Kidney tubule cell (primary cell): Measurements from ENCODE around the gene MTERF4.
"Not testable (repeated sequence)": the region's sequence is repeated elsewhere in the genome, so short reads cannot be mapped to it uniquely, and the experiment has no call there.

Source experiments
- DNase-seq: peaks from one replicate; pipeline ENCODE4 v3.0.0-alpha.2; 2018; ENCODE audit warnings: low spot score

Gene MTERF4

DNA sequence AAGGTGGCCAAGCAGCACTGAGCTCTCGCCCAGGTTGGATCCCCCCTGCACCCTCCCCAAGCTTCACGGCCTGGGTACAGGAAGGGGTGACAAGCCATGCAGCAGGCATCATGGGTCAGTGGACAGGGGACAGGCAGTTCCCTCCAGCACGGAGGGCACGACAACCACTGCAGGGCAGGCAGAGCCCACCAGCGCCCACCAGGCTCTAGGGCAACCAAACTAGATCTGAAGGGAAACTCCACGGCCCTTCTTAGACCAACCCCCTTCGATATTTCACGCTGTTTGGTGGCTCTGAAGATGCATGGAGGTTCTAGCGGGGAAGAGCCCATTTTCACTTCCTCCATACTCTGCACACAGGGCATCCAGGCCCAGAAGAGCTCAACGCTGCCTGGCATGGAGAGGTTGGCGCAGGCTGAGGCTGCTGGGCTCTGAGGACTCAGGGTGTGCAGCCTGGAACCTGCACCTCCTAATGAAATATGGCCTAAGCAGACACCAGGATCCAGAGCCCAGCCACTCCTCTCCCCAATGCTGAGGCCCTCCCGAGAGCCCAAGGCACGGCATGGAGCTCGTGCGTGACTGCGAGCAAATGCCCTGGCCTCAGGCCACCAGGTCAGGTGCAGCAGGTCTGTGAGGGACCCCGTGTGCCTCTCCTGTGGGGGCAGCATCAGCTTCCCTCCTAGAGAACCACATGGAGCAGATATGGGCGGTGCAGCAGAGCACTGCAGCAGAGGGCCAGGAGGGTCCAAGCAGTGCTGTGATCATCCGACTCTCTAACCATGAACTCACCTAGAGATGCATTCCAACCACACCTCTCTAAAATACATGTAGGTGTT is 8.7 kb upstream of the MTERF4 start:
- no peak for DNase-seq

DNA sequence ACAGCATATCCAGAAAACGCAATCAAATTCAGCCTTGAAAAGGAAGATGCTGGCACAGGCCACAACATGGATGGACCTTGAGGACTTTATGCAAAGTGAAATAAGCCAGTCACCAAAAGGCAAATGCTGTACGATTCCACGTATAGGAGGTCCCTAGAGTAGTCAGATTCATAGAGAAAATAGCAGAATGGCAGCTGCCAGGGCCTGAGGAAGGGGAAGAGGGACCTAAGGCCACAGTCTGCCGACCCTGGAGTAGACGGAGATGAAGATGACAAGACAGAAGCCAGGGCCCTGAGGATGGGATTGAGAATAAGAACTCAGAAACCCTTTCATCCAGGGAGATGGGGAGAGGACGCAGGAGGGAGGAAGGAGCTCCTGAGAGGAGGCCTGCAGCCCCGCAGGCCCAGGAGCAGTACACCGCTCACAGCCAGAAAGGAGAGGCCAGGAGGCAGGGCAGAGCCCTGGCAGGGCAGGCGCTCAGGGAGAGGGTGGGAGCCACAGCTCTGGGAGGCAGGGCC is 8.1 kb upstream of the MTERF4 start:
- no peak for DNase-seq

DNA sequence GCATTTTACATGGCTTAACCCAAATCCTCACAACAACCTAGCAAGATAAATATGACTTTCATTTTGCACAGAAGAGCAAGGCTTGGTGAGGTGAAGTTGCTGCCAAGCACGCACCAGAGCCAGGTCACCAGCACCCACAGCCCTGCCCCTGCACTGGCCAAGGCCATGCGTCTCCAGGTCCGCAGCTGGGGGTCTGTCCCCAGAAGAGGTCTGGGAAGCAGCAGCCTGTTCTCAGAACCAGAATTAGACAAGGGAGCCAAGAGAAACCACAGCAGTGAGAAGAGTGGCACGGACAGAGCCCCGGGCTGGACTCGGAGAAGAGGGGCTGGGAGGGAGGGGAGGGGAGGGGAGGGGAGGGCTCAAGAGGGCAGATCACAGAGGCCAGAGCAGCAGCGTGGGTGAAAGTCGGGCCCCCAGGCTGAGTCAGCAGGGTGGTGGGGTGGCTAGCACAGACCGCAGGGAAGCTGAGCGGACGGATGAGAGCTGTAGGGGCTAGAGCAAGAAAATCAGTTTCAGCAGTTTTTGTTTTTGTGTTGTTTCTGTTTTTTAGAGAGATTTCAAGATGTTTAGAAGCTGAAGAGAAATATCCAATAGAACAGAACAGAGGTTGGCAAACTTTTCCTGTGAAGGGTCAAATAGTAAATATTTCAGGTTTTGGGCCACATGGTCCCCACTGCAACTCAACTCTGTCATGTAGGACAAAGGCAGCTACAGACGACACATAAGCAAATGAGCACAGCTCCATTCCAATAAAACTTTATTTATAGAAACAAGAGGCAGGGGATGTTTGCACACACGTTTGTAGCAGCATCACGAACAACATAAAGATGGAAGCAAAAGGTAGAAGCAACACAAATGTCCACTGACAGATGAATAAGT is 7.4 kb upstream of the MTERF4 start:
- DNase-seq, result no peak

DNA sequence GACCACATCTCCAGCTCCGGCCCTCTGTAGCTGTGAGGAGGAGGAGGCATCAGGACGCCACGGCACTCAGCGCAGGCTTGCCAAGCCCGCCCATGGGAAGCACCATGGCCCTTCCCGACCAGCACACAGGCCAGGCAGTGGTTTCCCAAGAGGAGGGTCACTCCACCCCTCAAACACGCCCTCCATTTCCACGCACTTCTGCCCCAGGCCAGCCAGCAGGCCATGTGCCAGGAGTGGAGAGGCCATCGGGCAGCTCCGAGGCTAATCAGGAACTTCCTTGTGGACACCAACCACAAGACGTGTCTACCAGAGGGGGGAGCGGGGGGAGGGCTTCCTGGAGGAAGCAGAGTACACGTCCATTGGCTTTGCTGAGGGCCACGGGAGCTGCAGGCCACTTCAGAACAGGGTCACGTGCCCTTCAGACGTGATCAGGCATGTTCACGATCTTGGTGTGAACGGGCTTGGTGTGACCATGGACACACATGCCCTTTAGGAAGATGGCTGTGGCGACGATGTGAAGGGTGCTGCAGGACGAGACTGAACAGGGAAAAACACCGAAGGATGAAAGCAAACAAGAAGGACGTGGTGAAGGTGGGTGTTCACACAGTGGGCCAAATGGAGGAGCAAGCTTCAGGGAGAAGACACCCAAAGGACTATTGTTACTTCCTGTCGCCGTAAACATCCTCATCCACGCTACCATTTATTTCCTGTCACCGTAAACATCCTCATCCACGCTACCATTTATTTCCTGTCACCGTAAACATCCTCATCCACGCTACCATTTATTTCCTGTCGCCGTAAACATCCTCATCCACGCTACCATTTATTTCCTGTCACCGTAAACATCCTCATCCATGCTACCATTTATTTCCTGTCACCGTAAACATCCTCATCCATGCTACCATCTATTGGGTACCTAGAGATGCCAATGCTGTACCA is 6.5 kb upstream of the MTERF4 start:
- no peak for DNase-seq

DNA sequence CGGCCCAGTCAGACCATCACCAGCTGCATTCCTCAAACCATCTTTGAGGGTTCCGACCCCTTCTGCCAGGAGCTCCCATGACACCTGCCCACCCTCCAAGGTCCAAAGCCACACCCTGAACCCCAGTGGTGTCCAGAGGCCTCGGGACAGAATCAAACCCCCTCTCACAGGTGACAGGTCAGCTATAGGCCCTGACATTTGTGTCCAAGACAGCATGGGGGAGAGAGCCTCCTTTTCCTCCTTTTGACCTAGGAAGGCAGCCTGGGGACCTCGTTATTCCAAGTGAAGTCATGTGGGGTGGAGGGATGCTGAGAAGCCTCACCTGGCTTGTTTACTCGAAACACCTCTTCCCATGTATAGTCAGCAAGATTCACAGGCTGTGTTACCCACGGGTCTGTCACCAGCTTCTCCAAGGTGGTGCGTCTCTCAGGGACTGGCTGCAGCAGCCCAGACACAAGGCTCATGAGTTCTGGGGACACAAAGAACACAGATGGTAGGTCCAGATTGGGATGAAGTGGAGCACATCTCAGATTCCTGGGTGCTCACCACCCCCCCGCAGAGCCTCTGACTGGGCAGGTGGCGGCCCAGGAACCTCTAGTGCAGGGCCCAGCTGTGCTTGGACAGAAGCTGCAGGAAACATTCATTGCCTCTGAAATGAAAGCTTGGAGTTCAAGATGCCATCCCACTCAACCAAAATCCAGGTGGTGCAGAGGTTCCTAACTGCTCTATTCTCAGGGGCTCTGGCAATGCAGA is 5.1 kb upstream of the MTERF4 start:
- no peak for DNase-seq

DNA sequence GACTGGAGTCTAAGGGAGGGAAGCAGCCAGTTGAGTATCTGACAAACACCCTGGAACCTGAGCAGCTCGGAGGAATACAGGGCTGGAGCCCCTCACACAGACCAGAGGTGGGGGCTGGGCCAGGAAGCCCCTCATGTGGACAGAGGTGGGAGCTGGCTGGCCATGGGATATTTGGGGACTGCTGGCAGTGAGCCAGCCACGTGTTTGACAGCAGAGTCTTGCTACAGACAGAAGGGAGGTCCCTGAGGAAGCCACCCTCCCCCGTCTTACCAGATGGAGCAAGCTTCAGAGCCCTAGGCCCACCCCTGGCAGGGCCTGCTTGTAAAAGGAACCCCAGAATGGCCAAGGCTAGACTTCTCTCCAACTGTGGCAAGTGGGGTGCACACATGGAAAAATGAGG is 3.6 kb upstream of the MTERF4 start:
- DNase-seq, result no peak

DNA sequence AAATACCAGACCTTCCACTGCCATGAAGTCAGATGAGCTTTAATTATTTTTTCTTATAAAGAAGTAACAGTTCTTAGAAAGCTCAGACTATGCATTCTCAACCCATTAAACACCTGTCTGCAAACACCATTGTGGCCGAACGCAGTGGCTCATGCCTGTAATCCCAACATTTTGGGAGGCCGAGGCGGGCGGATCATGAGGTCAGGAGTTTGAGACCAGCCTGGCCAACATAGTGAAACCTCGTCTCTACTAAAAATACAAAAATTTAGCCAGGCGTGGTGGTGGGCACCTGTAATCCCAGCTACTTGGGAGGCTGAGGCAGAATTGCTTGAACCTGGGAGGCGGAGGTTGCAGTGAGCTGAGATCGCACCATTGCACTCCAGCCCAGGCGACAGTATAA is 2.5 kb upstream of the MTERF4 start:
- DNase-seq, result not testable (repeated sequence)

DNA sequence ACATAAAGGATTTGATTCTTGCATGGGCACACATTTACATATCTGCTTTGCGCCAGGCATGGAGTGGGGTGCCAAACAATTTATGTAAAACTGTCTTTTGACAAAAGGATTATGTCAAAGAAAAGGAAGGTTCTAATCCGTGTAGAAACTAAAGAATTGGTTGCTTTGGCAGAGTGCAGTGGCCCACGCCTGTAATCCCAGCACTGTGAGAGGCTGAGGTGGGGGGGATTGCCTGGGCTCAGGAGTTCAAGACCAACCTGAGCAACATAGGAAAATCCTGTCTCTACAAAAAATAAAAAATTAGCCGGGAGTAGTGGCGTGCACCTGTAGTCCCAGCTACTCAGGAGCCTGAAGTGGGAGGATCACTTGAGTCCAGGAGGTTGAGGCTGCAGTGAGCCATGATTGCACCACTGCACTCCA is 1.1 kb upstream of the MTERF4 start:
- DNase-seq, result no peak

DNA sequence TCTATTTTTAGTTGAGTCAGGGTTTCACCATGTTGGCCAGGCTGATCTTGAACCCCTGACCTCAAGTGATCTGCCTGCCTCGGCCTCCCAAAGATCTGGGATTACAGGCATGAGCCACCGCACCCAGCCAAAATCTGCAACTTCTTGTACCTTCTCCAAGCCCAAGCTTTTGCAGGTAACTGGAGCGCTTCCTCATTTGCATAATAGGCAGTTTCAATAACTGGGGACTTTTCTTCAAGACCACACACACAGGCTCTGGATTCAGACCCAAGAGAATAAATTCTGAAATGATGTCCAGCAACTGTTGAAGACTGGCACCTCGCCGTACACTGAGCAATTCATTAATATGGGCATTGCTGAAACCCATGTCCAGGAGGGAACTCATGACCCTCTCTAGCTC is 2.8 kb downstream of the MTERF4 start:
- DNase-seq, result no peak

DNA sequence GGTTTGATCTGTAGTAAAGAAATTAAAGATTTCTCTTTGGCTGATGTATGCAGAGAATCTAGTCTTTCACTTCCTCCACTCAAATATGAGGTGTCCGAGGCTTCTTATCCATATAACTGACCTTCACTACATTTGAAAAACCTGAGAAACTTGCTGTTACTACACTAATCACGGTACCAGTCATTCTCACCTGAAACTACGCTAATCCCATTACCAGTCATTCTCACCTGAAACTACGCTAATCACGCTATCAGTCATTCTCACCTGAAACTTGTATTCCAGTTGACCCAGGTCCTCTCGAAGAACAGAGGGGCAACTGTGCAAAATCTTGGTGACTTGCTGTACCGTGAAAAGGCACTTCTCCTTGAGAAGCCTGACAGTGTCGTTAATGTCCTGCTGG is 5.1 kb downstream of the MTERF4 start:
- DNase-seq, result no peak

DNA sequence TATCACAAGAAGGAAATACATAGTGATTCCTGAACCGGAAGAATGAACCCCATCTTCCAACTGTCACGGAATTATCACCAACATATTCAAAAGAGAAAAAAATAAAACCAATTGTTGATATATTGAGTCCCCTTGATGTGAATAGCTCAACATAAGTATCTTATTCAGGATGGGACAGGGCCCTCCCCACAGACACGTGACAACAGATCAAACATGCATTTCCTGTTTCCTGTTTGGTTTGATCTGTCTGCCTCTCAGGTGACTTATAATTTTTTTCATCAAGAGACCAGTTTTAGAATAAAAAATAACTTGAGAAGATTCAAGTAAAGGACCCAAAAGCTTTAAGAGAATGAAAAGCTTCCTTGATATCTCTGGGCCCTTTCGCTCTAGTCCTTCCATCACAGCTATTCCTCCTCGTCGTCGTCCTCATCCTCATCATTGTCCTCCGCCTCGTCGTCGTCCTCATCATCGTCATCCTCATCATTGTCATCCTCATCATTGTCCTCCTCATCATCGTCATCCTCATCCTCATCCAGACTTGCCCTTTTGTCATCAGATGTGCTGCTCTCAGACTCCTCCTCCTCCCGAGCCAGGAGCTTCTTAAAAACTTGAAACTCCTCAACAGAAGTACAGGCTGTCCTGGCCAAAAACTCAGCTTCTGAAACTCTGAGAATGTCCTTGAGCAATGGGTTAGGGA is 6.3 kb downstream of the MTERF4 start:
- no peak for DNase-seq

DNA sequence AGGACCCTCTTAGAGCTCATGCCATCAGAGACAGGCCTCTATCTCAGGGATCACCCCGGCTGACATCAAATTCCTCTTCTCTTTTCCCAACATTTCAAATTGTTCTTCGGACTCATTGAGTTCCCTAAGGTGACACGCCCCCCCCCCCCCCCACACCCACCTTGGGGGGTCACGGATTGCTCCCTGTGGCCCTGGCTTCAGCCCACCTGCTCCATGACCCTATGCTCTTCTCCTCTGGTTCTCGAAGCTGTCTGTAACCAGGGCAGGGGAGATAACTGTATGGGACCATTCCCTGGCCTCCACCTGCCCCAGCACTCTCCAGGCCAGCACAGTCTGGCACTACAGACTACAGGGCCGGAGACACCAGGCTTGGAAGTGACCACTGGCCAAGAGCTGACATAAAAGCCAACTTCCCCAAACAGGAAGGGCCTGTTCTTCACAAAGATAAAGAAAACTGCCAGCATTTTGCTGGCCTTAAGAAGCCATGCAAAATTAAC is 7.1 kb downstream of the MTERF4 start:
- DNase-seq, result no peak

DNA sequence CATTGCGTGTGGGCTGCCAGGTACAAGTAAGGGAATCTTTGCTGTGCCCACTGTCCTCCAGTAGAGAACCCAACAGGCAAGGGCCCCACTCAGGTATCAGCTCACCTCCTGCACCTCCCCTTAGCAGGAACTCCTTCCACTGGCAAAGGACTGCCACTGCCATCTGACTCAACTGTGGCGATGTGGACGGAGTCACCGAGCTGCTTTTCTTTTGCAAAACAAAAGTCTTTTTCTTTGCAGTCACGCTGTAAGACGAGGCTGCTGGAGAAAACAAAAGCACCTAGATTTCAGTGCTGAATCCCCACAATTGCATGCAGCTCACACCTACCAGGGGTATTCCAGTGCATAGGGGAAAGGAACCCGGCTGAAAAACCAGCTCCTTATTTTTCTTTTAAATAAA is 7.9 kb downstream of the MTERF4 start:
- no peak for DNase-seq

DNA sequence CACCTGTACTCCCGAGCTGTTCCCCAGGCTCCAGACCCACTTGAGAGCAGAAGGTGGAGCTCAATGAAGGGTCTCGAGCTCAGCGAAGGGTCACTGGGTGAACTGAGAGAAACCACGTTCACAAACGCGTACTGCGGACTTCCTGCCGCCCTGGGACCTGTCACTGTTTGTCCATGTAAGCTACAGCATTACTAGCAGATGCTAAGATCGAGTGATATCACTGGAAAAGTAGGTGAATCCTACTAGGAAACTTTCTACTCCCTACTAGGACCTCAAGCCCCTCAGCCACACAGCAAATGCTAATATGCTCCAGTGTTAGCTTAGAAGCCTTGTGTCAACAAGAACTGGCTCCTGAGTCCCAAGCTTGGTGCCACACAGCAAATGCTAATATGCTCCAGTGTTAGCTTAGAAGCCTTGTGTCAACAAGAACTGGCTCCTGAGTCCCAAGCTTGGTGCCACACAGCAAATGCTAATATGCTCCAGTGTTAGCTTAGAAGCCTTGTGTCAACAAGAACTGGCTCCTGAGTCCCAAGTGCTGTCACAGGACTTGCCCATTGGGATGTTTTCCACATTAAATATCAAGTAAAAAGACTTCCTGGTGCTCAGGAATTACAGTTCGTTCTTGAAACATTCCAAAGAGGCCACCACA is 8.8 kb downstream of the MTERF4 start:
- not testable (repeated sequence) for DNase-seq

DNA sequence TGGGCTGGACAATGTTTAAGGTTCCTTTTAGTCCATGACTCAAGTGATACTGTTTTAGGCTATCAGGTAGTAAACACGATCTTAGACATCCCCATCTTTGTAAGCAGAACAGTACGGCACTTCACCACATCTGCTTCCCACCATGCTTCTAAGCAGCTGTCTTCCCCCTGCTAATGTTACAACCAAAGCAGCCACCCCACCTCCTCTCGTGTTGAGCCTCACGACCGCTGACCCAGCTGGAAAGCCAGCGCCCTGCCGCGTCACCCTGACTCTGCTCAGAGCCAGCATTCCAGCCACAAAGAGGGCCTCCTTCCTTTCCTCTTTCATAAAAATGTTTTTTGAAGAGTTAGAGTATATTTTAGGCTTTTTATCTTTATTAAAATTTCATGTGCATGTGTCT is 9.4 kb downstream of the MTERF4 start:
- no peak for DNase-seq

DNA sequence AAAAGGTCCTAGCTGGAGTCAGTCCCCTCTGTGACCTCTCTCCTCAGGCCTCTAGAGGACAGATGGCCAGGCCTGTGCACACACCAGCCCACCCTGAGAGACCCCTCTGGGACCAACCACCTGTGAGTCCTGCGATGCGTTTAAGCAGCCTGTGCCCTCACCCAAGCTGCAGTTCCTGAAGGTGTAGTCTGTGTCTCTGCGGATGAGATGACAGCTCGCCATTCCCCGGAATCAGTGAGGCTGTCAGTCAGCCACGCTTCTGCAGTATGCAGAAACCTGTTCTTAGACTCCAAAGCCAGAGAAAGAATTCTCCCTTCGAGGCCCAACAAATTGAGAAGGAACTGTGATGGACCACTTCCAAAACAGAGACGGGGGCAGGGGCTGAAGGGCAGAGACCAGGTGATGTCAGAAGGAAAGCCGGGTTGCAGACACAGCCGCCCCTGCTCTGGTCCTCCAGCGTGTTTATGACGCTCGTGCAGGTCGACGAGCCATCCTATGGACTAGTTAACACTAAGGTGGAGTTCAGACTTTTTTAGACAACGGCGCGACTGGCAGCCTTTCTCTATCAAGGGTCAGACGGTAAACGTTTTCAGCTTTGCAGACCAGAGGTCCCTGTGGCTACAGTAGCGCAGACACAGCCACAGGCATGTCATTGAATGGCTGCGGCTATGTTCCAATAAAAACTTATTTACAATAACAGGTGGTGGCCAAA is 10.2 kb downstream of the MTERF4 start:
- no peak for DNase-seq

DNA sequence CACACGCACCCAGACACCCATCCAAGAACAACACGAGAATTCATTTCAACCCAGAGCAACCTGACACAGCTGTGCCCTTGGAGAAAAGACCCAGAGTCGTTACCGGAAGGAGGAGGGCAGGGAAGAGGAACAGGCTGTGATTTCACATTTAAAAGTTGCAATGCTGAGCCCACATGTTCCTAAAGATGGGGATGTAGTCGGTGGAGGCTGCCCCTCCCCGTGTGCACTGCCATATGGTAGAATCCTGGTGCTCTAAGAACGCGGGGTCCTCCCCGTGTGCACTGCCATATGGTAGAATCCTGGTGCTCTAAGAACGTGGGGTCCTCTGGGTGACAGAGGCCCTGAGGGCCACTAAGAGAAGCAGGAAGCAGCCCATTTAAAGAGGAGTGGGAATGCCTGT is 10.9 kb downstream of the MTERF4 start:
- DNase-seq, result no peak

DNA sequence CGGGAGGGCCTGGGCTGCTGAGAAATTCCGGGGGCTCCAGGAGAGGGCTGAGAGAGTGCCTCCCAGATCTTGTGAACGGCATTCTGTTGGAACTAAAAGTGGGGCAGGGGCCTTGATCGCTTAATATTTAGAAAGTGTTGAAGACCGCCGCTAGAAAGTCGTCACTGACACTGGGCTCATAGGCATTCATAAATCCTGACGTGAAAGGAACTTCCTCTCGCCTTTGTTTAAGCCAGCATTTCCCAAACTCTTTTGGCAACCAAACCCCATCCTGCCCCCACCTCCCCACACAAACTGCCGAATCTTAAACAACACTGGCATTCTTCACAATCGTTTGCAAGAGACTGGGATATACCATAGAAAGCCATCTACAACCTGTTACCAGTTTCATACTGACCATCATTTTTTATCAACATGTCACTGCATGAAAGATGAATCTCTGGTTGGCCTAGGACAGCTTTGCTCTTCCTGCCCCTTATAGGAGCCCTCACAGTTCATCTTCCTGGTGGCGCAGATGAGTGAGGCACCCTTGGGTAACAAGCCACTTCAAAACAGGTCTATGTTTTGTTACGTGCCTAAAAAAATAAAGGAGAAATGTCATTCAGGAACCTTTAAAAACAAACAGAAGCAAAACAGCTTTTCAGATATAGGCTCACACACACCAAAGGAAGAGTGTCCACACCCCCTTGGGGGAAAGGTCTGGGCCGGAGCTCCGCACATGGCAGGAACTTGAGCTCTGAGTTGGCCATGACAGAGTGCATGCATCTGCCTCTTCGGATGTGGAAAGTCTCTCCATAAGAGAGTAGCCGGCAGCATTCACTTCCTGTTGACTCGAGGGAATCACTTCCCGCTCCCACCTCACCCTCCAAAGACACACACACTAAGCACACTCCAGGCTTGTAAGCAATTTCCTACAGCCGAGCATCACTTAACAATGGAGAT is 13.0 kb downstream of the MTERF4 start:
- no peak for DNase-seq
